ENCODE results near the gene NFATC4.
"Not testable (repeated sequence)": the region's sequence is repeated elsewhere in the genome, so short reads cannot be mapped to it uniquely, and the experiment has no call there.

Gene NFATC4

GRCh38 chr14:24367514-24368211 is at the start of gene NFATC4:
TSS of gene NFATC4 (plus strand) at chr14:24368184. CDS start at chr14:24368341, 157 bp downstream.
- DNase-seq, result no peak

GRCh38 chr14:24321212-24321975 is 46.6 kb upstream of the NFATC4 start:
- no peak for DNase-seq

DNA sequence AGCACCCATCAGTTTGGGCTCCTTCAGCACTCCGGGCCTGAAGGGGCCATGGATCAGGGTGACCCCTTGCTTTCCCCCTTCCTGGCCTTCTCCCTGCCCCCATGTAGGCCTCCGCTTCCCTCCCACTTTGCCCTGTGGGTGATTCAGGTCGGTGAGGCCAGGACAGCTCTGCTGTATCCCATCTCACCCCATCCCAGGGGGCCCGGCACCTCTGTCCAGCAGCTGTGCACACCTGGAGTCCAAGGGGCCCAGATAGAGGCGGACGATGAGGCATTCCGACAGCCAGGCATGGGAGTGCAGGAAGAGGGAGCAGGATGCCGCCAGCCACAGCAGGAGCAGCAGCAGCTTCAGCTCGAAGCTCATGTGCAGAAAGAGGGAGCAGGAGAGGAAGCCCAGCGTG is 45.3 kb upstream of the NFATC4 start:
- DNase-seq, result no peak

- DNase-seq, result no peak
These were observed 44.6 kb upstream of the NFATC4 start for GRCh38 chr14:24323341-24323740.

DNA sequence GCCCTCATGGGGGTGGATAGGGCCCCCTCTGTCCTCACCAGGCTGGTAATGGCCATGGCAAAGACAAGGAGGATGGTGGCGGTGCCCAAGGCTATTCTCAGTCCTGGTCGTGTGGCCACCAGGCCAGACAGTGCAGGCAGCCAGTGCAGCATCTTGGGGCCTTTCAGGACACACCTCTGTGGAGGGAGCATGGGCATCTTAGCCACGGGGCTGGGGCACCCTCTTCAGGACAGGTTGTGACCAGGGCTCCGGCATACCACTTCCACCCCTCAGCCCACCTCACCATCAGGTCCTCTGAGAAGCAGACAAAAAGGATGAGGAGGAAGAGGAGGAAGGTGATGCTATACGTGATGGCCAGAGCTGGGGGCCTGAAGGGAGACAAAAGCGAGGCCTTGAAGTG is 44.0 kb upstream of the NFATC4 start:
- DNase-seq, result no peak

- DNase-seq, result no peak
These were observed 42.9 kb upstream of the NFATC4 start for GRCh38 chr14:24325041-24325530.

DNA sequence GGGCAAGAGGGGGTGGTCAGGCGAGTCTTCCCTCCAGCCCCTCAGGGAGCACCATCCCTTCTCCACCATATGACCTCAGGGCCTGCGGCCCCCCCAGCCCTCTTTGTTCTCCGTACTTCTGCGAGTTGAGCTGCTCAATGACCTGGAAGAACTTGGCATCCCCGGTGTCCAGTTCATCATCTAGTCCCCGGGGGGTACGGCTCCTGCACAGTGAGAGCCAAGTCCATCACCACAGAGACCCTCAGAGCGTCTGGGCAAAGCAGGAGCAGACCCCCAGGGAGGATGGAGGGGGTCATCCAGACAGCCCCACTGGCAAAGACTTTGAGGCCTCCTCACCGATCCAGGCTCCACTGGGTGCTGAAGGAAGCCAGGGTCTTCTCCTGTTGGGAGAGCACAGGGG is 42.0 kb upstream of the NFATC4 start:
- no peak for DNase-seq

GRCh38 chr14:24327303-24327702 is 40.7 kb upstream of the NFATC4 start:
- no peak for DNase-seq

DNA sequence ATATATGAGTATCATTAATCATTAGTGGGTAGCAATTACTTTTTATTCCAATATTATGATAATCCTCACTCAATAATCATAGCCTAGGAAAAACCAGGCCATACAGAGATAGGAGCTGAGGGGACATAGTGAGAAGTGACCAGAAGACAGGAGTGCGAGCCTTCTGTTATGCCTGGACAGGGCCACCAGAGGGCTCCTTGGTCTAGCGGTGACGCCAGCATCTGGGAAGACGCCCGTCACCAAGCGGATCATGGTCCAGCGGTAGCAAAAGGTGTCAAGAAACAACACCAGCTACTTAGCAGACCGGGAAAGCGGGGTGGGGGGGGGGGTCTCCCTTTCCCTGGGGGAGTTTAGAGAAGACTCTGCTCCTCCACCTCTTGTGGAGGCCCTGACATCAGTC is 40.1 kb upstream of the NFATC4 start:
- DNase-seq, result not testable (repeated sequence)

DNA sequence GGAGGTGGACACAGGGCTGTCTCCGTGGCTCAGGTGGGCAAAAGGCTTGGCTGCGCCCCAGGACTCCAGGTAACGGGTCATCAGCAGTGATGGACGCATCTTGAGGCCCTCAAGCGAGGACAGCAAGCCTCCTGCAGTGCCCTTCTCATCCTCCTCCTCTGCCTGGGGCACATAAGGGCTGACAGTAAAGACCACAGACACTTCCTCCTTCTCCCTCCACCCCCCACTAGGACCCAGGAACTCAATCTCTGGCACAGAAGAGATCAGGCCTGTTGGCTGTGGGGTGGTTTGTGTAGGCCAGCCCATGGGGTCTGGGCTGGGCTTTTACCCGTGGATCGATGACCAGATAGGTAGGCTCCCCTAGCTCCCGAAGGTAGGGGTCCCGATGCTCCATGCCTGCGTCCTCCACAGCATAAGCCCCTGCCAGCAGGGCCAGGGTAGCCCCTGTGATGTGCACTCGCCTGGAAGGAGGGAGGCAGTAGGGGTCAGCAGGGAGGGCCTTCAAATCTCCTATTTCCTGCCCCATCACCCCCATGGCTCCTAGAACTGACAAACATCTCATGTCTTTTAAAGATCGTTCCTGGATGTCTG is 38.8 kb upstream of the NFATC4 start:
- DNase-seq, result no peak

- DNase-seq, result no peak
These were observed 38.2 kb upstream of the NFATC4 start for GRCh38 chr14:24329736-24330135.

GRCh38 chr14:24330973-24331674 is 36.9 kb upstream of the NFATC4 start:
- DNase-seq, result no peak

DNA sequence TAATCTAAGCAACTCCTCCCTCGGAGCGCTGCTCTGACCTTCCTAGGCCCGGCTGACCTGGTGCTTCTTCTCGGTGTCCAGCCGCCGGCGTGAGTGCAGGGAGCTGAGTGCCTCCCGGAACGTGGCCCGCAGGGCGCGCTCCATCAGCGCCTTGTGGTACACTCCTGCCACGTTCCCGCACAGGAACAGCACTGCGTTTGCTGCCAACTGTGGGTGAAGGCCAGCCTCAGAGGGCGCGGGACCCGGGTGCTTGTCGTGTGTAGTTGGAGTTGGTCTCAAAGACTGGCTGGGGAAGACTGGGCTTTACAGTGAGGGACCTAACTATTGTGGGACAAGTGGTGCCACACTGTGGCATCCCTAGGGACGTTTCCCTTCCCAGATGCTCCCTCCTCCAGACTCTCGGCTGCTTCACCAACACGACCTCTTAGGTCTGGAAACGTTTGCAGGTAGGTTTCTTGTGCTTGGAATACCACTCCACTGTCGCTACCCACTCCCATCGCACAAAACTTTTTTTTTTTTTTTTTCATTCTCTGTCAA is 36.2 kb upstream of the NFATC4 start:
- no peak for DNase-seq

DNA sequence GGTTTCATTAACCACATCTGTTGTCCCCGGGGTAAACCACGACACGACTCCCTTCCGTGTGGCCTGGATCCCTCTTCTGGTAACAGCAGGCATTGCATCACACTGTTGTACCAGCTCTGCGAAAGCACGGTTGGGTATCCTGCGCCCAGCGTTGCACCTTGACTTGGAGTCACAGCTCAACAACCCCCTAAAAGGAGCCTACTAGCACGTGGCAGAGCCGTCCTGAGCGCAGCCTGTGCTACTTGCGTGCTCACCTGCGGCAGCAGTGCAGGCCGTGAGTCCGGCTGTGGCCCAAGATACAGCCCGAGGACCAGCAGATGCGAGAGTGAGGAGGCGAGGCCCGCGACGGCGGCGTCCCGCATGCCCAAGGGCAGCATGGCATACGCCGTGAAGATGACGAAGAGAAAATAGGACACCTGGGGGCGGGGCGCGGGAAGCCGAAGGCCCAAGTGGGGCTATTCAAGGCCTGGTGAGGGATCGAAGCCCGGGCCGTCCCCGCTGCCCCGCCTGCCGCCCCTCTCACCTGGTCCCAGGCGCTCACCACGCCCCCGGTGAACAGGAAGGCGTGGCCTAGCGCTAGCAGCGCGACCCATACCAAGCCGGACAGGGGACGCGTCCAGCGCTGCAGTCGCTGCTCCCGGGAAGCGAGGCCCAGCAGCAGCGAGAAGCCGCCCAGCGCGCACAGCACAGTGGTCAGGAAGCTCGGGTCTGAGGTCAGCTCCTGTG is 35.6 kb upstream of the NFATC4 start:
- peak; percentile 84 for DNase-seq

GRCh38 chr14:24334431-24335291 is 33.3 kb upstream of the NFATC4 start, which contains the start of gene ADCY4:
TSS of gene ADCY4 (minus strand) at chr14:24335071. CDS start at chr14:24334652, 419 bp downstream.
- peak; percentile 46 for DNase-seq

DNA sequence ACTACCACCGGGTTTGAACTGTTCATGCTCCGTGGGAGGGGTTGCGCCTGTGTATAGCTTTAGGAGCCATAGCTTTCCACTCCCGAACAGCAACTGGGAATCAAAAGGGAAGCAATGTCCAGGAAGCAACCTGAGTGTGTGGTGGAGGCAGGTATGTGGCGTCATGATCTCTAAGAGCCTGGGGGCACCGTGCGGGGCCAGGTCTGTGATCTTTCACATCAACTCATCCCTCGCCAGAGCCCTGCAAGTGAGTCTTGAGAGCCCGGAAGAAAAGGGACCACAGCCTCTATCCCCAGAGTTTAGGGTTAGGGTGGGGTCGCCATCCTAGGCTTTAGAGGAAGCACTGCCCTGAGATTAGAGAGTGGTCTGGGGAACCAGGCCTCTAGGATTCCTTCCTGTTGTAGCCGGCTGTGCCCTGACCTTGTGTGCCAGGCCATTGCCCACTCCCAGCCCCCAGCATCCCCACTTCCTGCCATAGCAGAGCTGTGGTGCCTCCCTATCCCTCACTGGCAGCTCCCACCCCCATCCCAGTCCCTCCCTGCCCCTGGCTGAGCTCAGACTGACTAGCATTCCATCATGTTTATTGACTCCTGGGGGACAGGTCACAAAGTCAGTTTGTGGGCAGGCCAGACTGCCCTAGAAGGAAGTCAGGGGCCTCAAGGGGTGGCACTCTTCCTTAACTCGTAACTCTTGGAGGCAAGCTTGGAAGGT is 32.4 kb upstream of the NFATC4 start:
- no peak for DNase-seq

- no peak for DNase-seq
These were observed 30.7 kb upstream of the NFATC4 start for GRCh38 chr14:24337144-24337823.

DNA sequence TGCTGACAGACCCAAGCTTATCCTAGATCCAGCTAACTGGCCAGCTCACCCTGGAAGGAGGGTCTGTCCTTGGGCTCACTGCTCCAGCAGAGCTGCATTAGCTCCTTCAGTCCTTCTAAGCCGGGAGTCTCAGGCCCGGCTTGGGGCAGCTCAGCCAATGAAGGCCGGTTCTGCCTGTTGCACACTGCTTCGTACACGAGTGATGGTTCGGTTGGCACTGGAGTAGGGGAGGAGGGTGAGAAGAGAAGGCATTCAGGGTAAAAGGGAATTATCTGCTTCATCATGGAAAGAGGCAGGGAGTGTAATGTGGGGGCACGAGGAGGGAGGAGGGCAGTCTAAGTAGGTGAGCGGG is 30.2 kb upstream of the NFATC4 start:
- no peak for DNase-seq

DNA sequence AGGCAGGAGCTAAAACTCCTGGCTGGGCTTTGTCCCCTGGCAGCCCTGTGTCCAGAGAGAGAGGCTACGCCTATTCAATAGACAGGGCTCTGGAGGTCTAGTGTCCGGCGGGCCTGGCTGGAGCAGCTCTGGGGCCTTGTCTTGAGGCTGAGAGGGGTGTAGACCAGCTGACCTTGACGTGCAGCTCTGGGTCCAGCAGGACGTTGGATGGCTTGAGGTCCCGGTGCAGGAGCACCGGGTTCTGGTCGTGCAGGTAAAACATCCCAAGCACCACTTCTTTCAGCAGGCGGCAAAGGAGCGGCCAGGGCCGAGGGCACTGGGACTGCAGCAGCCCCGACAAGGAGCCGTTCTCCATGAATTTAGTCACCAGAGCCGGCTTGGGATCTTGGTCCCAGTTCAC is 29.1 kb upstream of the NFATC4 start:
- no peak for DNase-seq
